ENCODE data around the gene GTF2H4. TPM values are rescaled to one million over a fixed set of nuclear protein-coding genes. Genes with fewer than 3 reads are reported as not detected.
"Not testable (repeated sequence)": the region's sequence is repeated elsewhere in the genome, so short reads cannot be mapped to it uniquely, and the experiment has no call there.

Gene GTF2H4
- total RNA-seq, 1 experiment from 2014 or later, result 43.9 TPM

DNA sequence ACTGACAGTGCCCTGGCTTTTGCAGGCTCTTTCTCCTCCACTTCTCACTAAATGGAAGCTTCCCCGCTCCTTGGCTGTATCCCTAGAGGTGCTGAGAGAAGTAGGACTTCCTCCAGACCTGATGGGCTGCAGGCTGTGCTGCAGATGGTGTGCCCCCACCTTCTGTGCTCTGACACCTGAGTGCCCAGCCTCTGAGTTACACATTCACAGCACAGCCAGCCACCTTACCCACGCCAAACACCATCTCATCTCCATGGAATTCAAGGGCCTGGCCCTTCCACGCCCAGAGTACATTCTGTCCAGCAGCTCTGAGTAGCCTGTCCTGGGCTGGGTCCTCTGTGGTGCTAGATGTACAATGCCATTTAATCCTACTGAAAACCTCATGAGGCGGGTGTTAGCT, 18.6 kb downstream of the GTF2H4 start:
- no TSS peak for BruUV-seq (replicated peaks)

DNA sequence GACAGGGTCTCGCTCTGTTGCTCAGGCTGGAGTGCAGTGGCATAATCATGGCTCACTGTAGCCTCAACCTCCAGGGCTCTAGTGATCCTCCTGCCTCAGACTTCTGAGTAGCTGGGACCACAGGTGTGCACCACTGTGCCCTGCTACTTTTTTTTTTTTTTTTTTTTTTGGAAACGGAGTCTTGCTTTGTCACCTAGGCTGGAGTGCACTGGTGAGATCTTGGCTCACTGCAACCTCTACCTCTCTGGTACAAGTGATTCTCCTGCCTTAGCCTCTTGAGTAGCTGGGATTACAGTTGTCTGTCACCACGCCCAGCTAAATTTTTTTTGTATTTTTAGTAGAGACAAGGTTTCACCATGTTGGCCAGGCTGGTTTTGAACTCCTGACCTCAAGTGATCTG, 19.1 kb downstream of the GTF2H4 start:
- H4K20me1 ChIP-seq (ENCODE audit: insufficient read depth); H3F3A ChIP-seq (ENCODE audit: insufficient read depth, low read depth); H3K4me3 ChIP-seq; H3K79me2 ChIP-seq (ENCODE audit: low read depth); H2AFZ ChIP-seq; H3K36me3 ChIP-seq (ENCODE audit: low read depth); H3K9me3 ChIP-seq (ENCODE audit: insufficient read depth, low read depth); H3K27me3 ChIP-seq (ENCODE audit: insufficient read depth, low read depth); H3K27ac ChIP-seq; intact Hi-C loops (cut with micrococcal nuclease; ENCODE audit: unreplicated experiment); H3K4me2 ChIP-seq; BruUV-seq (replicated peaks); POLR2A ChIA-PET (ENCODE audit: unreplicated experiment); DNase-seq; H3K9me2 ChIP-seq (ENCODE audit: insufficient read depth): not testable (repeated sequence)
- H3K4me1 ChIP-seq (replicated peaks; ENCODE audit: insufficient read depth), result peaks cover 30% of the 10 kb centered on the region
- CTCF ChIA-PET, result interaction anchor here (0.6 kb wide), 1 partner anchor 117 kb away, joined by 9 read pairs; no protein-coding TSS in a partner anchor

More for the DNA sequence above, 18.6 kb downstream of the GTF2H4 start:
- H3K4me2 ChIP-seq, result no peak overlapping the region
- no peaks in the 10 kb centered on the region for H4K20me1 ChIP-seq (ENCODE audit: insufficient read depth)
- H2AFZ ChIP-seq, result no peak overlapping the region
- no peaks in the 10 kb centered on the region for H3K27me3 ChIP-seq (ENCODE audit: insufficient read depth, low read depth)
- H3K4me1 ChIP-seq (replicated peaks; ENCODE audit: insufficient read depth), result peaks cover 30% of the 10 kb centered on the region
- DNase-seq, result peak; percentile 44 to 50
- intact Hi-C loops (cut with micrococcal nuclease; ENCODE audit: unreplicated experiment), result no loop called here
- peaks cover 6% of the 10 kb centered on the region; the same call in 1 of the 2 replicates for H3F3A ChIP-seq (ENCODE audit: insufficient read depth, low read depth)
- H3K9me3 ChIP-seq (ENCODE audit: insufficient read depth, low read depth), result no peaks in the 10 kb centered on the region
- POLR2A ChIA-PET (ENCODE audit: unreplicated experiment), result no interaction called here
- H3K36me3 ChIP-seq (ENCODE audit: low read depth), result 0 out of 2 replicates have a peak, but pooled peaks cover 6% of the 10 kb centered on the region
- H3K4me3 ChIP-seq, result no peak overlapping the region
- H3K79me2 ChIP-seq (ENCODE audit: low read depth), result no peaks in the 10 kb centered on the region
- CTCF ChIA-PET, result interaction anchor here (0.5 to 0.6 kb wide), 2 partner anchors 16 to 118 kb away, joined by 4 to 9 read pairs; no protein-coding TSS in a partner anchor
- no peak for TF ChIP-seq EZH2 (IDR thresholded peaks at IDR 0.05; ENCODE audit: low read depth)
- TF ChIP-seq, protein P1, sequence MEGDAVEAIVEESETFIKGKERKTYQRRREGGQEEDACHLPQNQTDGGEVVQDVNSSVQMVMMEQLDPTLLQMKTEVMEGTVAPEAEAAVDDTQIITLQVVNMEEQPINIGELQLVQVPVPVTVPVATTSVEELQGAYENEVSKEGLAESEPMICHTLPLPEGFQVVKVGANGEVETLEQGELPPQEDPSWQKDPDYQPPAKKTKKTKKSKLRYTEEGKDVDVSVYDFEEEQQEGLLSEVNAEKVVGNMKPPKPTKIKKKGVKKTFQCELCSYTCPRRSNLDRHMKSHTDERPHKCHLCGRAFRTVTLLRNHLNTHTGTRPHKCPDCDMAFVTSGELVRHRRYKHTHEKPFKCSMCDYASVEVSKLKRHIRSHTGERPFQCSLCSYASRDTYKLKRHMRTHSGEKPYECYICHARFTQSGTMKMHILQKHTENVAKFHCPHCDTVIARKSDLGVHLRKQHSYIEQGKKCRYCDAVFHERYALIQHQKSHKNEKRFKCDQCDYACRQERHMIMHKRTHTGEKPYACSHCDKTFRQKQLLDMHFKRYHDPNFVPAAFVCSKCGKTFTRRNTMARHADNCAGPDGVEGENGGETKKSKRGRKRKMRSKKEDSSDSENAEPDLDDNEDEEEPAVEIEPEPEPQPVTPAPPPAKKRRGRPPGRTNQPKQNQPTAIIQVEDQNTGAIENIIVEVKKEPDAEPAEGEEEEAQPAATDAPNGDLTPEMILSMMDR (conservative IDR thresholded peaks at IDR 0.05), result no peak
- H3K9me2 ChIP-seq (ENCODE audit: insufficient read depth), result no peaks in the 10 kb centered on the region
- no peak overlapping the region for H3K27ac ChIP-seq

DNA sequence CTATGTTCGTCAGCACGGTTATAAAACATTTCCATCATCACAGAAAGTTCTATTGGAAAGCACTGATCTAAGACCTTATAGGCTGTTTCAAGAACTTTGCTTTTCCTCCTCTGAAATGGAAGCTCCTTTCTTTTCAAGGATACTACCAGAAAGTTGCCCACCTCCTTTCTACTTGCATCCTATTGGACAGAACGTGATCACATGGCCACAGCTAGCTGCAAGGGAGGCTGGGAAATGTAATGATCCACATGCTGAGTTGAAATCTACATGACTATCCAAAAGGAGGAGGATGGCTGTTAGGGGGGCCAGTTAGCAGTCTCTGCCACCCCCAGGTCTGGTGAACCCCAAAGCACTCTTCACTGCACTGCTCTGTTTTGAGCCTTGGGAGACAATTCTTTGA, 20.7 kb downstream of the GTF2H4 start:
- intact Hi-C loops (cut with micrococcal nuclease; ENCODE audit: unreplicated experiment), result no loop called here
- Histone ChIP-seq H3K9me3 (ENCODE audit: insufficient read depth, low read depth) (no peaks in the 10 kb centered on the region), H3K4me1 (replicated peaks; ENCODE audit: insufficient read depth) (peaks cover 21% of the 10 kb centered on the region), H3K79me2 (ENCODE audit: low read depth) (no peaks in the 10 kb centered on the region), H4K20me1 (ENCODE audit: insufficient read depth) (no peaks in the 10 kb centered on the region), H3K4me2 (no peak overlapping the region), H3K27me3 (ENCODE audit: insufficient read depth, low read depth) (no peaks in the 10 kb centered on the region), H3K4me3 (no peak overlapping the region), H3F3A (ENCODE audit: insufficient read depth, low read depth) (peaks cover 6% of the 10 kb centered on the region; the same call in 1 of the 2 replicates), H3K36me3 (ENCODE audit: low read depth) (0 out of 2 replicates have a peak, but pooled peaks cover 6% of the 10 kb centered on the region), H2AFZ (no peak overlapping the region), H3K9me2 (ENCODE audit: insufficient read depth) (no peaks in the 10 kb centered on the region), H3K27ac (no peak overlapping the region)
- ChIA-PET CTCF (interaction anchor here (0.6 to 1.3 kb wide), 2 partner anchors 15 to 109 kb away, joined by 3 read pairs; partner anchors contain the start of gene VARS2), POLR2A (ENCODE audit: unreplicated experiment) (no interaction called here)
- DNase-seq, result no peak
- no TSS peak for BruUV-seq (replicated peaks)
- TF ChIP-seq EZH2 (IDR thresholded peaks at IDR 0.05; ENCODE audit: low read depth), result no peak
- TF ChIP-seq, protein P1 (conservative IDR thresholded peaks at IDR 0.05), result no peak

DNA sequence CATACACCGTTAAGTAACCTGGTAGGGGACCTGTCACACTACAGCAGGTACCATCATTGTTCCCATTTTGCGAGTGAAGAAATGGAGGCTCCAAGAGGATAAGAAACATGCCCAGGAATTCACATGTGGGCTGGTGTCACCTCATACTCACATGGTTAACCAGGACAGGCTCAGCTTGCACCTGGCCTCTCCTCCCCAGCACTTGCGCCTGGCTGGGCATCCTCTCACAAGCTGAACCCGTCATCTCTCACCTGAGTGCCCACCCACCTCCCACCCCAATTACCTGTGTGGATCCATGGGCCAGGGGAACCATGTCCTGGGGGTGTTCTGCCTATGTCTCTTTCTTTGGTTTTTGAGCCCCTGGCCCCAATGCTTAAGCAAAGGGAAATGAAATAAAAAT, 22.5 kb downstream of the GTF2H4 start:
- no TSS peak for BruUV-seq (replicated peaks)
- CTCF ChIA-PET, result no interaction called here
- Histone ChIP-seq H3F3A (ENCODE audit: insufficient read depth, low read depth) (peaks cover 6% of the 10 kb centered on the region; the same call in 1 of the 2 replicates), H3K9me2 (ENCODE audit: insufficient read depth) (no peaks in the 10 kb centered on the region), H3K27ac (no peak overlapping the region), H4K20me1 (ENCODE audit: insufficient read depth) (no peaks in the 10 kb centered on the region), H3K4me3 (no peak overlapping the region), H3K4me1 (replicated peaks; ENCODE audit: insufficient read depth) (peaks cover 30% of the 10 kb centered on the region), H3K36me3 (ENCODE audit: low read depth) (0 out of 2 replicates have a peak, but pooled peaks cover 6% of the 10 kb centered on the region), H3K27me3 (ENCODE audit: insufficient read depth, low read depth) (no peaks in the 10 kb centered on the region), H2AFZ (no peak overlapping the region), H3K4me2 (no peak overlapping the region), H3K9me3 (ENCODE audit: insufficient read depth, low read depth) (no peaks in the 10 kb centered on the region), H3K79me2 (ENCODE audit: low read depth) (no peaks in the 10 kb centered on the region)
- no peak for DNase-seq
- POLR2A ChIA-PET (ENCODE audit: unreplicated experiment), result interaction anchor here (0.8 kb wide), 1 partner anchor 157 kb away, joined by 6 read pairs; no protein-coding TSS in a partner anchor
- intact Hi-C loops (cut with micrococcal nuclease; ENCODE audit: unreplicated experiment), result no loop called here
- TF ChIP-seq EZH2 (IDR thresholded peaks at IDR 0.05; ENCODE audit: low read depth), result no peak
- TF ChIP-seq, protein P1 (conservative IDR thresholded peaks at IDR 0.05), result no peak

Measured in PC-9 (cell line).